Retina (tissue), 1 donor: ENCODE results near the gene SATL1.
A peak's percentile ranks its signal among the peaks of the same experiment; 100 is the strongest.
"Not testable (repeated sequence)": the region's sequence is repeated elsewhere in the genome, so short reads cannot be mapped to it uniquely, and the experiment has no call there.

Experiments
- DNase-seq: peaks from one replicate; pipeline ENCODE4 v3.0.0-alpha.2; 2016

The SATL1 gene

DNA sequence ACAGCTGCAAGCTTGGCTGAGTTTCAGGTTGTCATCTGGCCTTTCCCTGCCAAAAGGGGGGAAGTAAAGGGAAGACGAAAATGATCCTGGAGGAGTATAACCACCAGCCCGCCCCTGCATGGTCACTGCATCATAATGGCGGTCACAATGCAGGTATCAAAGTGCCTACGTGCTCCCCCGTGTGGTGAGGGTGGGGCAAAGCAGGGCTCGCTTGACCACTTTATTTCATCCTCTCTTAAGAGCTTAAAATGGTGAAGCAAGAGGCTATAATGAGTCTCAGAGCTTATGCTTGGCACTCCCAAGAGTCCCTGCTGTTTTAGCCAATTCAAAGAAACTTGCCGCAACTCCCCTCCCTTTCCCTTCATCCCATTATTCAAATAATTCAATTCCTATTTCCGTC, 134.3 kb downstream of the SATL1 start:
- no peak for DNase-seq

GRCh38 chrX:85108165-85108564, 135.4 kb downstream of the SATL1 start:
- DNase-seq, result no peak

DNA sequence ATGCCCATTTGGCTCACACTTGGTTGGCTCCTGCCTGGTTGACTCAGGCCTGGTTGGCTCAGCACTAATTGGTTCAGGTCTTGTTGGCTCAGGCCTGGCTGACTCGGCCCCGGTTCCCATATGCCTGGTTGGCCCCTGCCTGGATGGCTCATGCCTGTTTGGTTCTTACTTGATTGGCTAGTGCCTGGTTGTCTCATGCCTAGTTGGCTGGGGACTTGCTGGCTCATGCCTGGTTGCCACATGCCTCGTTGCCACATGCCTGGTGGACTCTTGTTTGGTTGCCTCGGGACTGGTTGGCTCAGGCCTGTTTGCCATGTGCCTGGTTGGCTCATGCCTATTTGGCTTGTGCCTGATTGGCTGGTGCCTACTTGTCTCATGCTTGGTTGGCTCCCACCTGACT, 136.2 kb downstream of the SATL1 start:
- DNase-seq, result no peak

DNA sequence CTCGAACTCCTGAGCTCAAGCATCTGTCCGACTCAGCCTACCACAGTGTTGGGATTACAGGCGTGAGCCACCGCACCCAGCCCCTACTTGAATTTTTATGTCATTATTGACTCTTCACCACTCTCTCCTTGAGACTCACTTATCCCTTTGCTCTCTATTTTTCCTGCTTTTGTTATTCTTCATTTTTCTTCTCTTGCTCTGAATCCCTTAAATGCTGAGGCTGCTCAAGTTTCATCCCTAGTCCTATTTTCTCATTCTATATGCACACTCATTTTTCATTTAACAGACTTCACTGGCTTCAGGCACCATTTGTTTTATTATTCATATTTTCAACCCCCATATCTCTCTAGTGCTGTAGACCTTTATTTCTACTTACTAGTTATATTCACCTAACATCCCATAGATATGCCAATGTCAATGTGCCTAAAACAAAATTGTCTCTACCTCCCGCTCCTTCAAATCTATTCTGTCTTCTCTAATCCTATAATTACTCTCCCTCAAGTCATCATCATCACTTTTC, 154.2 kb downstream of the SATL1 start:
- DNase-seq, result no peak

DNA sequence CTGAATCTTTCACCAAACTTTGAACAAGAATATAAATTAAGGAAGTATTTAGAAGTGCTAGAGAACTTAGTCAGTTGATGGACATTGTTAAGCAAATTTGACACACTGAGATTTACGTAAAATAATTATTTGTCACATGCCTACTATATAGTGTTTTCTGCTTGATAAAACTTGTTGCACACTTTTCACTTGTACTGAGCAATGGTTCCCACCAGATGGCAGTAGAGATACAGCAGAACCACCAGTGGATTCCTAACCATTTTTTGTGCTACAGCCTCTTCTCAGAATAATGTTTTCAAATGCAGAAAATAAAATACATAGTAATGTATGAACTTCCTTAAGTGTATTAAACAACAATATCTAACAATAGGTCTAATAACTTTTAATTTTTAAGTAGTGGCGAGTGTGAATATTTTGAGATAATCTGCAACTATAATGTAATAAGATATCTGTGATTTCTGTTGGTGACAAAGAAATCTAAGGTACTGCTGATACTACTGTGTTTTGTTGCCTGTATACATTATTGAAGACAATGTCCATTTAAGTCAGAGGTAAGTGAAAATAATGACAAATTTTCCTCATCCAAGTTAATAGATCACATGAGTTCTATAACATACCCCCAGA, 158.7 kb downstream of the SATL1 start:
- peak; percentile 8 for DNase-seq

GRCh38 chrX:85077247-85077646, 166.3 kb downstream of the SATL1 start:
- DNase-seq, result not testable (repeated sequence)

DNA sequence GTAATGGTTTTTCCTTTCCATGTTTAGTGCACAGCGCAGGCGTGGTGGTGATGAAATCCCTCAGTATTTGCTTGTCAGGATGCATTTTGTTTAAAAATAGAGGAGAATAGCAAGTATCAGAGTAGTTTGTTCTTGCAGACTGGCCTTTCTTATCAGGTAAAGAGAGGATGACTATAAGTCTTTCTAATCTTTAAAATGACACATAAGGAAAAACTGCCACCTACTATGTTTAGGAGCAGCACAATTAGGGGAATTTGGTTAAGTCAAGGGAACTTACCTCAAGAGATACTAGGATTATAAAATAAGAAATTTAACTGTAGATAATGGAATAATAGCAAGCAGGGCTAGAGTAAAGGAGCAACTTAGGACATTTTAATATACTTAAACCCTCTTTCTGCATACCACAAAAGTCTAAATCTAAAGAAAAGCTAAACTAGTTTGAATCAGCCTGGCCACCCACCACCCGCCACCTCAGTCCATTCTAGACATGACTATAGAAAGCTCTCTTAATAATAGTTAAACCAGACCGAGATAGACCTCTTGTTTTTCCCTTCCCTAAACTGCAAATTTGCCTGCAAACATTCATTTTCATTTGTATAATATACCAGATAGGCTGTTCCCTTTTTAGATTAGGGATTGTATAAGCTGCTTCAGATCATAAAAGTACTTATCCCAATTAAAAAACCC, 177.9 kb downstream of the SATL1 start:
- no peak for DNase-seq

GRCh38 chrX:85052636-85053343, 190.8 kb downstream of the SATL1 start:
- no peak for DNase-seq

GRCh38 chrX:85052205-85052604, 191.4 kb downstream of the SATL1 start:
- DNase-seq, result no peak

DNA sequence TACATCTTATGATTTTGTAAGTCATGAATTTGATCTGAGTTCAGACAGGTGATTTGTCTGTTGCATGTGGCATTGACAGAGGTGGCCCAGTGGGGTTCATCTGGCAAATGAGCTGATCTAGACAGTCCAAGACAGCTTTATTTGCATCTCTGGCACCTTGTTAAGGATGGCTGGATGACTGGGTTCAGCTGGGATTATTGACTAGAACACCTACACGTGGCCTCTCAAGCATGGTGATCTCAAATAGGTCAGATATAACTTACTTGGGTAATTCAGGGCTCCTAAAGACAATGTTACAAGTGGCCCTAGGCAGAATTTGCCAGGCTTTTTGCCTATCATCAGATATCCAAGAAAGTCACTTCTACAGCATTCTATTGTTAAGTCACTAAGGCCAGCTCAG, 192.0 kb downstream of the SATL1 start:
- no peak for DNase-seq
